HEK293 (cell line): ENCODE data around the gene SOWAHA.

Experiments used
- GLIS1 ChIP-seq: fragments of 450-650 bp; formaldehyde crosslinking; IDR thresholded peaks from 2 replicates; pipeline ENCODE4 v1.5.1; 2016; ENCODE audit warnings: missing biosample characterization, missing genetic modification characterization
- PBX3 ChIP-seq: sonication (generic); formaldehyde crosslinking; IDR thresholded peaks from 2 replicates; pipeline ENCODE4 v1.8.1; 2022; ENCODE audit warnings: mild to moderate bottlenecking, moderate library complexity, missing genetic modification reagents
- PRDM10 ChIP-seq: fragments of 450-650 bp; formaldehyde crosslinking; IDR thresholded peaks from 2 replicates; pipeline ENCODE4 v1.5.1; 2016; ENCODE audit warnings: missing biosample characterization, missing genetic modification characterization
- ZBTB26 ChIP-seq: fragments of 450-650 bp; formaldehyde crosslinking; optimal IDR thresholded peaks from 2 replicates; pipeline ENCODE3; 2016; ENCODE audit warnings: missing biosample characterization, mild to moderate bottlenecking, missing genetic modification characterization
- ZBTB44 ChIP-seq: fragments of 450-650 bp; IDR thresholded peaks from 2 replicates; pipeline ENCODE4 v1.5.1; 2018; ENCODE audit warnings: missing biosample characterization, mild to moderate bottlenecking, missing genetic modification characterization
- ZFHX2 ChIP-seq: fragments of 450-650 bp; formaldehyde crosslinking; conservative IDR thresholded peaks from 2 replicates; pipeline ENCODE4 v1.5.1; 2016; ENCODE audit warnings: missing biosample characterization, missing genetic modification characterization
- ZNF148 ChIP-seq: fragments of 450-650 bp; formaldehyde crosslinking; IDR thresholded peaks from 2 replicates; pipeline ENCODE4 v1.5.0; 2017; ENCODE audit warnings: missing biosample characterization, missing genetic modification characterization, borderline replicate concordance
- ZNF155 ChIP-seq: fragments of 450-650 bp; formaldehyde crosslinking; IDR thresholded peaks from 2 replicates; pipeline ENCODE4 v1.5.1; 2016; ENCODE audit warnings: missing biosample characterization, missing genetic modification characterization
- ZNF248 ChIP-seq: fragments of 450-650 bp; formaldehyde crosslinking; IDR thresholded peaks from 2 replicates; pipeline ENCODE4 v1.5.1; 2017; ENCODE audit warnings: missing biosample characterization, missing genetic modification characterization
- ZNF423 ChIP-seq: fragments of 450-650 bp; formaldehyde crosslinking; IDR thresholded peaks from 2 replicates; pipeline ENCODE4 v1.5.1; 2016; ENCODE audit warnings: missing biosample characterization, missing genetic modification characterization
- ZNF596 ChIP-seq: fragments of 450-650 bp; IDR thresholded peaks from 2 replicates; pipeline ENCODE4 v1.5.0; 2018; ENCODE audit warnings: missing biosample characterization, mild to moderate bottlenecking, missing genetic modification characterization, moderate library complexity
- ZNF624 ChIP-seq: fragments of 450-650 bp; formaldehyde crosslinking; IDR thresholded peaks from 2 replicates; pipeline ENCODE4 v1.5.1; 2017; ENCODE audit warnings: missing biosample characterization, missing genetic modification characterization
- ZNF785 ChIP-seq: fragments of 450-650 bp; formaldehyde crosslinking; IDR thresholded peaks from 2 replicates; pipeline ENCODE4 v1.5.1; 2016; ENCODE audit warnings: missing biosample characterization, missing genetic modification characterization
- ZSCAN16 ChIP-seq: fragments of 450-650 bp; formaldehyde crosslinking; IDR thresholded peaks from 2 replicates; pipeline ENCODE4 v1.5.1; 2016; ENCODE audit warnings: missing biosample characterization, missing genetic modification characterization
- ZXDB ChIP-seq: fragments of 450-650 bp; formaldehyde crosslinking; IDR thresholded peaks from 2 replicates; pipeline ENCODE4 v1.5.1; 2016; ENCODE audit warnings: missing biosample characterization, missing genetic modification characterization
- TF ChIP-seq, protein P1 (sequence below): fragments of 450-650 bp; formaldehyde crosslinking; IDR thresholded peaks from 2 replicates; pipeline ENCODE4 v1.5.1; 2016; ENCODE audit warnings: missing biosample characterization, missing genetic modification characterization
- TF ChIP-seq, protein P2 (sequence below): fragments of 450-650 bp; formaldehyde crosslinking; IDR thresholded peaks from 2 replicates; pipeline ENCODE4 v1.5.1; 2016; ENCODE audit warnings: missing biosample characterization, missing genetic modification characterization
- TF ChIP-seq, protein P3 (sequence below): fragments of 450-650 bp; formaldehyde crosslinking; IDR thresholded peaks from 2 replicates; pipeline ENCODE4 v1.5.1; 2016; ENCODE audit warnings: missing biosample characterization, missing genetic modification characterization
- TF ChIP-seq, protein P4 (sequence below): fragments of 450-650 bp; formaldehyde crosslinking; IDR thresholded peaks from 2 replicates; pipeline ENCODE4 v1.5.1; 2017; ENCODE audit warnings: missing biosample characterization, missing genetic modification characterization

Gene SOWAHA

GRCh38 chr5:132830436-132831094 is 17.5 kb downstream of the SOWAHA start, which contains the start of gene SHROOM1 (continued):
- TF ChIP-seq PRDM10 (tag by site-specific recombination), result peak; percentile 91
- peak; percentile 82 for TF ChIP-seq GLIS1 (tag by site-specific recombination)
- TF ChIP-seq ZXDB (tag by site-specific recombination), result no peak
- no peak for TF ChIP-seq ZSCAN16 (tag by site-specific recombination)
- TF ChIP-seq ZNF155 (tag by site-specific recombination), result no peak
- TF ChIP-seq, protein P1, sequence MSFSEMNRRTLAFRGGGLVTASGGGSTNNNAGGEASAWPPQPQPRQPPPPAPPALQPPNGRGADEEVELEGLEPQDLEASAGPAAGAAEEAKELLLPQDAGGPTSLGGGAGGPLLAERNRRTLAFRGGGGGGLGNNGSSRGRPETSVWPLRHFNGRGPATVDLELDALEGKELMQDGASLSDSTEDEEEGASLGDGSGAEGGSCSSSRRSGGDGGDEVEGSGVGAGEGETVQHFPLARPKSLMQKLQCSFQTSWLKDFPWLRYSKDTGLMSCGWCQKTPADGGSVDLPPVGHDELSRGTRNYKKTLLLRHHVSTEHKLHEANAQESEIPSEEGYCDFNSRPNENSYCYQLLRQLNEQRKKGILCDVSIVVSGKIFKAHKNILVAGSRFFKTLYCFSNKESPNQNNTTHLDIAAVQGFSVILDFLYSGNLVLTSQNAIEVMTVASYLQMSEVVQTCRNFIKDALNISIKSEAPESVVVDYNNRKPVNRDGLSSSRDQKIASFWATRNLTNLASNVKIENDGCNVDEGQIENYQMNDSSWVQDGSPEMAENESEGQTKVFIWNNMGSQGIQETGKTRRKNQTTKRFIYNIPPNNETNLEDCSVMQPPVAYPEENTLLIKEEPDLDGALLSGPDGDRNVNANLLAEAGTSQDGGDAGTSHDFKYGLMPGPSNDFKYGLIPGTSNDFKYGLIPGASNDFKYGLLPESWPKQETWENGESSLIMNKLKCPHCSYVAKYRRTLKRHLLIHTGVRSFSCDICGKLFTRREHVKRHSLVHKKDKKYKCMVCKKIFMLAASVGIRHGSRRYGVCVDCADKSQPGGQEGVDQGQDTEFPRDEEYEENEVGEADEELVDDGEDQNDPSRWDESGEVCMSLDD (tag by site-specific recombination), result 0 out of 2 replicates have a peak, but pooled peaks have one; percentile 34
- peak; percentile 53; the same call in 1 of the 2 replicates for TF ChIP-seq ZNF423 (tag by site-specific recombination)
- TF ChIP-seq, protein P2, sequence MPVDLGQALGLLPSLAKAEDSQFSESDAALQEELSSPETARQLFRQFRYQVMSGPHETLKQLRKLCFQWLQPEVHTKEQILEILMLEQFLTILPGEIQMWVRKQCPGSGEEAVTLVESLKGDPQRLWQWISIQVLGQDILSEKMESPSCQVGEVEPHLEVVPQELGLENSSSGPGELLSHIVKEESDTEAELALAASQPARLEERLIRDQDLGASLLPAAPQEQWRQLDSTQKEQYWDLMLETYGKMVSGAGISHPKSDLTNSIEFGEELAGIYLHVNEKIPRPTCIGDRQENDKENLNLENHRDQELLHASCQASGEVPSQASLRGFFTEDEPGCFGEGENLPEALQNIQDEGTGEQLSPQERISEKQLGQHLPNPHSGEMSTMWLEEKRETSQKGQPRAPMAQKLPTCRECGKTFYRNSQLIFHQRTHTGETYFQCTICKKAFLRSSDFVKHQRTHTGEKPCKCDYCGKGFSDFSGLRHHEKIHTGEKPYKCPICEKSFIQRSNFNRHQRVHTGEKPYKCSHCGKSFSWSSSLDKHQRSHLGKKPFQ (tag by site-specific recombination), result no peak
- peak; percentile 15; the same call in 1 of the 2 replicates for TF ChIP-seq PBX3
- TF ChIP-seq ZNF148 (tag by site-specific recombination), result no peak
- TF ChIP-seq ZNF624 (tag by site-specific recombination), result no peak
- TF ChIP-seq, protein P3, sequence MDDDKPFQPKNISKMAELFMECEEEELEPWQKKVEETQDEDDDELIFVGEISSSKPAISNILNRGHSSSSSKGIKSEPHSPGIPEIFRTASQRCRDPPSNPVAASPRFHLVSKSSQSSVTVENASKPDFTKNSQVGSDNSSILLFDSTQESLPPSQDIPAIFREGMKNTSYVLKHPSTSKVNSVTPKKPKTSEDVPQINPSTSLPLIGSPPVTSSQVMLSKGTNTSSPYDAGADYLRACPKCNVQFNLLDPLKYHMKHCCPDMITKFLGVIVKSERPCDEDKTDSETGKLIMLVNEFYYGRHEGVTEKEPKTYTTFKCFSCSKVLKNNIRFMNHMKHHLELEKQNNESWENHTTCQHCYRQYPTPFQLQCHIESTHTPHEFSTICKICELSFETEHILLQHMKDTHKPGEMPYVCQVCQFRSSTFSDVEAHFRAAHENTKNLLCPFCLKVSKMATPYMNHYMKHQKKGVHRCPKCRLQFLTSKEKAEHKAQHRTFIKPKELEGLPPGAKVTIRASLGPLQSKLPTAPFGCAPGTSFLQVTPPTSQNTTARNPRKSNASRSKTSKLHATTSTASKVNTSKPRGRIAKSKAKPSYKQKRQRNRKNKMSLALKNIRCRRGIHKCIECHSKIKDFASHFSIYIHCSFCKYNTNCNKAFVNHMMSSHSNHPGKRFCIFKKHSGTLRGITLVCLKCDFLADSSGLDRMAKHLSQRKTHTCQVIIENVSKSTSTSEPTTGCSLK, result no peak
- no peak for TF ChIP-seq ZNF248
- TF ChIP-seq ZBTB26 (tag by site-specific recombination), result peak; percentile 71
- no peak for TF ChIP-seq ZBTB44 (tag by site-specific recombination)
- no peak for TF ChIP-seq ZNF785 (tag by site-specific recombination)
- no peak for TF ChIP-seq ZNF596 (tag by site-specific recombination)
- peak; percentile 91 for TF ChIP-seq ZFHX2 (tag by site-specific recombination)
- TF ChIP-seq, protein P4, sequence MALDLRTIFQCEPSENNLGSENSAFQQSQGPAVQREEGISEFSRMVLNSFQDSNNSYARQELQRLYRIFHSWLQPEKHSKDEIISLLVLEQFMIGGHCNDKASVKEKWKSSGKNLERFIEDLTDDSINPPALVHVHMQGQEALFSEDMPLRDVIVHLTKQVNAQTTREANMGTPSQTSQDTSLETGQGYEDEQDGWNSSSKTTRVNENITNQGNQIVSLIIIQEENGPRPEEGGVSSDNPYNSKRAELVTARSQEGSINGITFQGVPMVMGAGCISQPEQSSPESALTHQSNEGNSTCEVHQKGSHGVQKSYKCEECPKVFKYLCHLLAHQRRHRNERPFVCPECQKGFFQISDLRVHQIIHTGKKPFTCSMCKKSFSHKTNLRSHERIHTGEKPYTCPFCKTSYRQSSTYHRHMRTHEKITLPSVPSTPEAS (tag by site-specific recombination), result no peak
